HG02885 (cell line): ENCODE results near the gene COTL1.

Experiments used
- ATAC-seq: cut with Tn5 transposase; IDR thresholded peaks from one replicate; pipeline ENCODE4 v1.9.1; 2021; ENCODE audit warnings: mild to moderate bottlenecking; ENCODE audit not compliant: unreplicated experiment, poor library complexity

The COTL1 gene, protein sequence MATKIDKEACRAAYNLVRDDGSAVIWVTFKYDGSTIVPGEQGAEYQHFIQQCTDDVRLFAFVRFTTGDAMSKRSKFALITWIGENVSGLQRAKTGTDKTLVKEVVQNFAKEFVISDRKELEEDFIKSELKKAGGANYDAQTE

DNA sequence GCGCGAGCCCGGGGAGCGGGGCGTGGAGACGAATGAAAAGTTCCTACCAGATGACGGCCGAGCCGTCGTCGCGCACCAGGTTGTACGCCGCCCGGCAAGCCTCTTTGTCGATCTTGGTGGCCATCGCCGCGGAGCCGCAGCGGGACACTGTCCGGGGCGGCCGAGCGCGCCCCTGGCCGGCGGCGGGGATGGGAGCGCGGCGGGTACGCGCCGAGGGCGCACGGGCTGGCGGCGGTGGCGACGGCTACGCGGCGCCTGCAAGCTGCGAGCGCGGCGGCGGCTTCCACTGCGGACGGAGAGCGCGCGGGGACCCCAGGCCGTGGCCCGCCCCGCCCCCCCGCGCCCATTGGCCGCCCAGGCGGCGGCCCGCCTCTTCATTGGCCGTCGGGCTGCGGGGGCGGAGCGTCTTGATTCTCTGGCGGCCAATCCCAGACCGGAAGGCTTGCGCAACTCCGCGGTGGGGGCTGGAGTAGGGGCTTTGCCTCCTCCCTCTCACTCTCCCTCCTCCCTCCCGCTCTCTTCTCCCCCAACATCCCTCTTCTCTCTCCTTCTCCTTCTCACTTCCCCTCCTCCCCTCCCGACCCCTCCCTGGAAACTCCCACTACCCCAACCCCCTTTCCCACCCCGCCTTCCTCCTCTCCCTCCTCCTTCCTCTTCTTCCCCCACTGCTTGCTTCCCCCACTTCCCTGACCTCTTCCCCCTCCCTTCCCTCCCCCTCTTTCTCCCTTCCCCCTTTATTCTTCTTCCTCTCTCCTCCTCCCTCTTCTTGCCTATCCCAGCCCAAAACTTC lies at the start of gene COTL1:
Gene COTL1 (minus strand): TSS at position 288 of the 790 bp plus-strand sequence. CDS start 164 bp downstream, at position 124.
- peak; percentile 82 for ATAC-seq

DNA sequence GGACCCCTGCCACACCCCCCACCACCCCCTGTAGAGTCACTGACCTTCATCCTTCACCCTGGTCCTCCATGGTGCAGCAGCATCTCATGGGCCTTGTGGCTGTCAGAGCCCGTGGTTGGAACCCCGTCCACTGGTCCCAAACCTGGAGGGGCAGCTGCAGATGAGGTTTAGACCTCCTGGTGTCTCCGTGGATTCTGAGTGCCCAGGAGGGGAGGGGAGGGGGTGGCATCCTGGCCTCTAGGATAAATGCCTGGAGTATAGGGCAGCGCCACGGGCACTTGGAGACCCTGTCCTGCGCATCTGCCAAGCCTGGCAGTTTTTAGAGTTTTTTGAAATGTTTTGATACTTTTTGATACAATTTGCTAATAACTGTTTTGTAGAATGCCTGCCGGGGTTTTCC lies 48.0 kb upstream of the COTL1 start:
- no peak for ATAC-seq

GRCh38 chr16:84665359-84665758 lies 47.5 kb upstream of the COTL1 start:
- no peak for ATAC-seq

DNA sequence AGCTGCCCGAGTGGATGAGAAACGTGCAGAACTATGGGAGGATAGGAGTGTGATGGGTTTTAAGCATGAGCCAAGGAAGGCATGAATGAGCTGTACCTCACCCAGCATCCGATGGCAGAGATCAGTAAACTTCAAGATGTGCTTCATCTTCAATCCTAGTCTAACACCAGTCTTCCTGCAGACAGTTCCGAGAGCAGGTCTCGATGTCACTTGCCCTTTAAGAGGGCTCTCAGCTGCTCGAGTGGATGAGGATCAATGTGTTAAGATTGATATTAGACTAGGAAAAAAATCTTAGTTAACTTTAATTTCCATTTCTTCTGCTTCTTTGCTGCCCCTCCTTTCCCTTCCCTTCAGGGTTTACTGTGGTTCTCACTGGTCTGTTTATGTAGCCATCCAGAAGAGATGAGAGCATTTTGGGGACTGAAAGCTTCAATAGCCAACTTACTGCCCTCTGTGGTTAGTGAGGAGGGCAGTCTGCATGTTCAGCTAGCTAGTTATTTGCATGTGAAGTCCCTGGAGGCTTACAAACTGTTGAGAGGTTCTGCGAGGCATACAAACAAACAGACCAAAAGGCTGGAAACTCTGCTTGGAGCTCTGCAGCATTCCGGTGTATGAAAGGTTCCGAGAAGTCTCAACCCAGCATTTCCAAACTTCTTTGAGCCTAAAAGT lies 45.7 kb upstream of the COTL1 start:
- peak; percentile 75 for ATAC-seq

DNA sequence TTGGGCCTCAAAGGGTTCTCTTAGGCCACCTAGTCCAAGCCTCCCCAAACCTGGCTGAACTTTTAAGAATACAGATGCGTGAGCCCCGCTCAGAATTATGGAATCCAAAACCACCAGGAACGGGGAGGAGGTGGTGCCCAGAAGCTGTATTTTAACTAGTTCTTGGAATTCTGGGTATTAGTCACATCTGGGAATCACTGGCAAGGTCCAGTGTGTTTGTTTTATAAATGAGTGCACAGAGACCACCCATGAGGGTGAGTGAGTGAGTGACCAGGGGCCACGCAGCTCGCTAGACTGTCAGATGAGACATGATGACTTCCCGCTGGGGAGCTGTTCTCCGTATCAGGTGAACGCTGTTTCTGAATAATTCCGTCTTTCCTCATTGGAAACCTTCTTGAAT lies 44.6 kb upstream of the COTL1 start:
- no peak for ATAC-seq

- ATAC-seq = no peak
Measured at GRCh38 chr16:84661418-84662060, 43.7 kb upstream of the COTL1 start.

- no peak for ATAC-seq
Measured at GRCh38 chr16:84660973-84661372, 43.1 kb upstream of the COTL1 start.

GRCh38 chr16:84659656-84660300 lies 41.9 kb upstream of the COTL1 start:
- ATAC-seq = no peak

GRCh38 chr16:84658690-84659089 lies 40.8 kb upstream of the COTL1 start:
- ATAC-seq = no peak

DNA sequence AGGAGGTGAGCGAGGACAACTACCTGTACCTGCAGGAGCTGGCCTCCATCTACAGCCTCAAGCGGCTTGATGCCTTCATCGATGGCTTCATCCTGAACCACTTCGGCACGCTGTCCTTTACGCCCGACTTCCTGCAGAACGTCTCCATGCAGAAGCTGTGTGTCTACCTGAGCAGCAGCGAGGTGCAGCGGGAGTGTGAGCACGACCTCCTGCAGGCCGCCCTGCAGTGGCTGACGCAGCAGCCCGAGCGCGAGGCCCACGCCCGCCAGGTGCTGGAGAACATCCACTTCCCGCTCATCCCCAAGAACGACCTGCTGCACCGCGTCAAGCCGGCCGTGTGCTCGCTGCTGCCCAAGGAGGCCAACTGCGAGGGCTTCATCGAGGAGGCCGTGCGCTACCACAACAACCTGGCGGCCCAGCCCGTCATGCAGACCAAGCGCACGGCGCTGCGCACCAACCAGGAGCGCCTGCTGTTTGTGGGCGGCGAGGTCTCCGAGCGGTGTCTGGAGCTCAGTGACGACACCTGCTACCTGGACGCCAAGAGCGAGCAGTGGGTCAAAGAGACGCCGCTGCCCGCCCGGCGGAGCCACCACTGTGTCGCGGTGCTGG lies 39.5 kb upstream of the COTL1 start:
- ATAC-seq = no peak

GRCh38 chr16:84656649-84657048 lies 38.8 kb upstream of the COTL1 start:
- ATAC-seq = no peak

DNA sequence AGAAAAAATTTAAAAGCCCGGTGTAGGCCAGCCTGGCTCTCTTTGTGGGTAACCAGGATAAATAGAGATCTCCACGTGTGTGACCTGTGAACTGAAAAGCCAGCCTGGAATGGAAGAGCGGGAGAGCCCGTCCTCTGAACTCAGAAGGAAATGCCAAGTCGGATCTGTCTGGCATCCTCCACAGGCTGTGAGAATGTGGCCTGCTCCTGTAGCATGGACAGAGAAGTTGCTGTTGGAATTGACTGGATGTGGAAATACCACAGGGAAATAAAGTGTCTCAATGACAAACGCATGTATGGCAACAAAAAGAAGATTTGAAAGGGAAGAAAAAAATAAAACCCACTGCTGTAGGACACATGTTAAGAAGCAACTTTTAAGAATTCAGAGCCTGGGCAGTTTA lies 37.1 kb upstream of the COTL1 start:
- no peak for ATAC-seq

GRCh38 chr16:84654238-84654637 lies 36.4 kb upstream of the COTL1 start:
- no peak for ATAC-seq

- ATAC-seq = no peak
Measured at GRCh38 chr16:84652566-84652965, 34.7 kb upstream of the COTL1 start.

DNA sequence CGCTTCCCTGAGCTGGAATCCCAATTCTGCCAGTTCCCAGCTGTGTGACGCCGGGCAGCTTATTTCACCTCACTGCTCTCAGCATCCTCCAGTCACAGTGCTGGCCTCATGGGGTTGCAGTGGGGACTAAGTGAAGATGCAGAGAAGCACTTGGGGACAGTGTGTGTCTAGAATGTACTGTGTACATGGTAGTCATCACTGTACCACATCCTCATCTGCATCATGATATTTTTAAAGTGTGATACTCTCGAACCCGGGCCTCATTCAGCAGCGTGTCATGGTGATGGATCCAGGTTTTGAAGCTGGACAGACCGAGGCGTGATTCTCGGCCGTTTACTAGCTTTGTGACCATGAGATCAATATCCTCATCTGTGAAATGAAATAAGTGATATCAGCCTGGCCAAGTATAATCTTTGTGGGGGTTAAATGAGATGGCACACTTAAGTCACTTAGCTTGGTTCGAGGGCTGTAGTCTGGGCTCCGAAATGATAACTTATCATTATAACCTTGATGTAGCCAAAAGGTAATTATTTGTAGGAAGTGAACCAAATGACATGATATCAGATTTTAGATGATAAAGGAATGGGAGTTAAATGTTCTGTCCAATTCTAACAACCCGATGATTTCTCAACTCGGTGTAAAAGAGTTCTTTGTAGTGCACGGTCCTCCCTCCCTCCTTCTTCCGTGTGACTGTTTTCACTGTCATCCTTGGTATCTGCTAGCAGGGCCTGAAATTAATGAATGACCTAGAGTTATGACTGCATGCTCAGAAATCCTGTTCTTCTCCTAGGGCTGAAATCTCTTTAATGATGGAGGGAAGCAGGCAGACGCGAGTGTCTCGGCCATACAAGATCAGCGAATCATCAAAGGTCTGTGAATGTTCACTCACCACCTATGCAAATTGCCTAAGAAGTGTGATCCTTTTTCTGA lies 32.4 kb upstream of the COTL1 start:
- no peak for ATAC-seq

DNA sequence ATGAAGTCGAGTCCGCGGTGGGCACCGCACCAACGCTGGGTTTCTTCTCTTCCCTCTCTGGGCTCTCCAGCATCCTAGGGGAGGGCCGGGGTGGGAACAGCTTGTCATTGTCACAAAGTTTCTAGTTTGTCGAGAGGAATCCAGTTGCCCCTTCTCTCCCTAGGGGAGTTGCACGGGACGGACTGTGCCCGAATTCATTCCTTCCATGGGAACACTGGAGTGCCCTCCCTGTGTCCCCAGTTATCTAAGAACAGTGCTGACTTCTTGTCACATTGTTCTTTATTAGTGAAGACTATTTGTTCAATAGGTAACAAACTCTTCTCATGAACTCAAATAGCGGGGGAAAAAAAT lies 31.6 kb upstream of the COTL1 start:
- ATAC-seq = no peak

DNA sequence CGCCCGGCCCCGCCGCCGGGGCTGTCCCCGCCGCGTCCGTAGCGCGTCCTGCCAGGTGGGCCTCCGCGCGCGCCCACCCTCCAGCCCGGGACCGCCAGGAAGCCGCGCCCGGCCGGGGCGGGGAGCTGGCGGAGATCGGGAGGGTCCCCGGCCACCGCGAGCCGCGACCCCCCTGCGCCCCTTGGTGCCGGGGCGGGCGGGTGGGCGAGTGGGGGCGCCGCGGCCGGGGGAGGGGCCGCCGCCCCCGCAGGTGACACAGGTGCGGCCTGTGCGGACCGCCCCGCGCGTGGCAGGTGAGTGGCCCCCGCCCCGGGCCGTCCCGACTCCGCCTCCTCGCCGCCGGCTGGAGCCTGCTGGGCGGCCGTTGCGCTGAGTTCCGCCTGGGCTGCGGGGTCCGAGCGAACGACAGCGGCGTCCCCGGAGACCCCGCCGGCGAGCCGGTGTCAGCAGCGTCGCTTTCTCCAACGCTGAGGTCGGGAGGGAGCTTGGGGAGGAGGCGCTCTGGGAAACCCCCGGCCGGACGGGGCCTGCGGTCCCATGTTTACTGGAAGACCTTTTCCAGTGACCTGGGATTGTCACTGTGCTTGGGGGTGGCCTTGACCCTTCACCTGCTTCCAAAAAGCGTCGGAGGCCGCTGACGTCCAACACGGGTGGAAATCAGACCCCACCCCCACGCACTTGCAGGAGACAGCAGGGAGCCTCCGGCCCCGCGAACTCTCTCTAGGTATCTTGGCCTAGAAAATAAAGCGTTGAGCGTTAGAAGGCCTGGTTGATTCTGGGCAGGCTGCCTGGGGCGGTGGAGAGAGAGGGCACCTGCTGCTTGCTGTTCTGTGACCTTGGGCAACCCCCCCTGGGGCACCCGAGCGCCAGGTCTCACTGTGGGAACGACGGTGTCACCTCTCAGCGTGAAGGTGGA lies 31.0 kb upstream of the COTL1 start:
- peak; percentile 73 for ATAC-seq
